Ascending aorta (tissue), 2 donors: ENCODE data around the gene MED28. TPM values are rescaled to one million over a fixed set of nuclear protein-coding genes. Genes with fewer than 3 reads are reported as not detected.

Experiments
- DNase-seq, 2 donors: peaks; one replicate each; pipeline ENCODE4 v3.0.0-alpha.2; 2019; ENCODE audit warnings: low spot score in 2 of 2
- H3K27ac ChIP-seq, 2 donors: fragments of 200-600 bp; sonication (generic); one replicate each; pipeline ENCODE4 v1.5.1; 2016 to 2017; ENCODE audit warnings: mild to moderate bottlenecking in 1 of 2
- H3K27me3 ChIP-seq: fragments of 200-600 bp; sonication (generic); one replicate; pipeline ENCODE4 v1.5.1; 2017
- H3K36me3 ChIP-seq, 2 donors: fragments of 200-600 bp; sonication (generic); one replicate each; pipeline ENCODE4 v1.5.1; 2016
- H3K4me1 ChIP-seq, 2 donors: fragments of 200-600 bp; sonication (generic); one replicate each; pipeline ENCODE4 v1.5.1; 2016 to 2017; ENCODE audit warnings: mild to moderate bottlenecking in 1 of 2
- H3K4me3 ChIP-seq, 2 donors: fragments of 200-600 bp; sonication (generic); one replicate each; pipeline ENCODE4 v1.5.1; 2016 to 2017; ENCODE audit warnings: mild to moderate bottlenecking in 1 of 2
- H3K9me3 ChIP-seq, 2 donors: fragments of 200-600 bp; sonication (generic); one replicate each; pipeline ENCODE4 v1.5.1; 2016
- intact Hi-C: fragments of 100-400 bp; cut with DNase I; formaldehyde crosslinking; loops from one replicate; pipeline ENCODE4 v1.15.1; 2023
- total RNA-seq: library from RNA; depleted of rRNA; stranded (reverse); fragments of >200 nt; gene quantifications from one replicate; pipeline ENCODE4 v1.1.0, GENCODE V29; 2016
- TF ChIP-seq, protein P1 (sequence below), 3 experiments: fragments of 200-600 bp in 2 of 3; fragments of 450-650 bp in 1 of 3; sonication (generic) in 2 of 3; IDR thresholded peaks; one replicate each; pipeline ENCODE4 v1.5.1; 2016 to 2019; ENCODE audit warnings: antibody characterized with exemption in 3 of 3, mild to moderate bottlenecking in 1 of 3, moderate library complexity in 1 of 3

Gene MED28
- total RNA-seq, 1 donor from 2014 or later: 6.2 TPM

DNA sequence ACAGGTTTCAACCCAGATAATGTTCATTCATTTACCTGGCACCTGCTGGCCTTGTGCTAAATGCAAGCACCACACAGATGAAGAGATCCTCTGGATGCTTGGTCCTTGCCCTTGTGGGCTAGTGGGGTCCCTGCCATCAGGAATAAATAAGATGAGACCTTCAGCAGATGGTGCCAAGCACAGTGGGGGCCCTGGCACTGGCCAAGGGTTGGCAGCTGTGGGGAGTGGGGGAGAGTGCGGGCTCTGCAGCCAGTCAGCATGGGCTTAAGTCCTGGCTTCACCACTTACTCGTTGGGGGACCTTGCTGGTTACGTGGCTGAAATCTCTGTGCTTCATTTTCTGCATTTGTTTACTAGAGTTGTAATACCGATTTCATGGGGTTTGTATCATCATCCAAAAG, 30.5 kb upstream of the MED28 start:
- no peak overlapping the region for H3K27ac ChIP-seq
- TF ChIP-seq, protein P1, sequence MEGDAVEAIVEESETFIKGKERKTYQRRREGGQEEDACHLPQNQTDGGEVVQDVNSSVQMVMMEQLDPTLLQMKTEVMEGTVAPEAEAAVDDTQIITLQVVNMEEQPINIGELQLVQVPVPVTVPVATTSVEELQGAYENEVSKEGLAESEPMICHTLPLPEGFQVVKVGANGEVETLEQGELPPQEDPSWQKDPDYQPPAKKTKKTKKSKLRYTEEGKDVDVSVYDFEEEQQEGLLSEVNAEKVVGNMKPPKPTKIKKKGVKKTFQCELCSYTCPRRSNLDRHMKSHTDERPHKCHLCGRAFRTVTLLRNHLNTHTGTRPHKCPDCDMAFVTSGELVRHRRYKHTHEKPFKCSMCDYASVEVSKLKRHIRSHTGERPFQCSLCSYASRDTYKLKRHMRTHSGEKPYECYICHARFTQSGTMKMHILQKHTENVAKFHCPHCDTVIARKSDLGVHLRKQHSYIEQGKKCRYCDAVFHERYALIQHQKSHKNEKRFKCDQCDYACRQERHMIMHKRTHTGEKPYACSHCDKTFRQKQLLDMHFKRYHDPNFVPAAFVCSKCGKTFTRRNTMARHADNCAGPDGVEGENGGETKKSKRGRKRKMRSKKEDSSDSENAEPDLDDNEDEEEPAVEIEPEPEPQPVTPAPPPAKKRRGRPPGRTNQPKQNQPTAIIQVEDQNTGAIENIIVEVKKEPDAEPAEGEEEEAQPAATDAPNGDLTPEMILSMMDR (IDR thresholded peaks at IDR 0.05): no peak
- DNase-seq: no peak
- no peaks in the 10 kb centered on the region for H3K9me3 ChIP-seq
- no peak overlapping the region for H3K4me3 ChIP-seq
- H3K36me3 ChIP-seq: peaks cover 68 to 74% of the 10 kb centered on the region in 2 donors
- no peaks in the 10 kb centered on the region for H3K27me3 ChIP-seq
- intact Hi-C loops: no loop called here
- peaks cover 2 to 4% of the 10 kb centered on the region in 2 donors for H3K4me1 ChIP-seq

- Histone ChIP-seq H3K36me3 (peaks cover 75 to 81% of the 10 kb centered on the region in 2 donors), H3K27me3 (no peaks in the 10 kb centered on the region), H3K9me3 (no peaks in the 10 kb centered on the region), H3K27ac (no peak overlapping the region), H3K4me1 (no peaks in the 10 kb centered on the region), H3K4me3 (no peak overlapping the region)
- DNase-seq: no peak
- intact Hi-C loops: no loop called here
- TF ChIP-seq, protein P1 (IDR thresholded peaks at IDR 0.05): no peak
Observed at GRCh38 chr4:17584521-17585213, 29.8 kb upstream of the MED28 start.

DNA sequence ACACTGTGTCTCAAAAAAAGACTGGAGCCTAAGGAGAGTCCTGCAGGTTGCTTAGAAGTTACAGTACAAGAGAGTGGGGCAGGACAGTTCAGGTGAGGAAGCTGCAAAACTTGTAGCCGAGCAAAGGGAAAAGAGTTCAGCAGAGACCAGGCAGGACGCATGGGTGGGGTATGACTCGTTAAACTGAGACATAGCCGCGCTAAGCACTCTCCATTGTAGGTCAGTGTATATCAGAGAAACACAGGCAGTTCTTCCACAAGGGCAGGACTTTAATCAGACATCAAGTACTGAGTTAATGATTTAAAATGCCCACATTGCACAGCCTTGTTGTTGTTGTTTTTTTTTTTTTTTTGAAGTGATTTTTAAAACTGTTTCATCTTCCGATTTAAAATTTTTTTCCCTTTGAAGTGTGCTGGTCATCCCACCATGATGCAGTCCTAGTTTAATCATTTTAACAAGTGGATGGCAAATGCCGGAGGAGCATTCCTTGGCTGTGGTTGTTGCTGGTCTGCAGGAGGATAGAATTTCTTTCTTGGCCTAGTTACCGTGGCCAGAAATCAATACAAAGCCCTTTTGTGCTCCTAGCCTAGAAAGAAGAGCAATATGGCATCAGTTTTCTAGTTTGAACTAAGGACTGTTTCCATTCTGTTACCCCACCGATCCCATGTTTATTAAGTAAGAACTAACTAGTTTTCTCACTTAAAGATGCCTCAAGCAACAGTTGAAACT, 27.2 kb upstream of the MED28 start:
- intact Hi-C loops: no loop called here
- no peak for DNase-seq
- Histone ChIP-seq H3K4me3 (no peak overlapping the region), H3K27ac (no peak overlapping the region), H3K27me3 (no peaks in the 10 kb centered on the region), H3K4me1 (no peaks in the 10 kb centered on the region), H3K9me3 (no peaks in the 10 kb centered on the region), H3K36me3 (peaks cover 81 to 89% of the 10 kb centered on the region in 2 donors)
- TF ChIP-seq, protein P1 (IDR thresholded peaks at IDR 0.05): no peak

- no peaks in the 10 kb centered on the region for H3K4me1 ChIP-seq
- H3K36me3 ChIP-seq: peaks cover 63 to 75% of the 10 kb centered on the region in 2 donors
- no peak overlapping the region for H3K4me3 ChIP-seq
- DNase-seq: no peak
- no peak overlapping the region for H3K27ac ChIP-seq
- TF ChIP-seq, protein P1 (IDR thresholded peaks at IDR 0.05): no peak
- H3K27me3 ChIP-seq: no peaks in the 10 kb centered on the region
- H3K9me3 ChIP-seq: no peaks in the 10 kb centered on the region
- intact Hi-C loops: no loop called here
Observed at GRCh38 chr4:17589355-17589754, 25.1 kb upstream of the MED28 start.

DNA sequence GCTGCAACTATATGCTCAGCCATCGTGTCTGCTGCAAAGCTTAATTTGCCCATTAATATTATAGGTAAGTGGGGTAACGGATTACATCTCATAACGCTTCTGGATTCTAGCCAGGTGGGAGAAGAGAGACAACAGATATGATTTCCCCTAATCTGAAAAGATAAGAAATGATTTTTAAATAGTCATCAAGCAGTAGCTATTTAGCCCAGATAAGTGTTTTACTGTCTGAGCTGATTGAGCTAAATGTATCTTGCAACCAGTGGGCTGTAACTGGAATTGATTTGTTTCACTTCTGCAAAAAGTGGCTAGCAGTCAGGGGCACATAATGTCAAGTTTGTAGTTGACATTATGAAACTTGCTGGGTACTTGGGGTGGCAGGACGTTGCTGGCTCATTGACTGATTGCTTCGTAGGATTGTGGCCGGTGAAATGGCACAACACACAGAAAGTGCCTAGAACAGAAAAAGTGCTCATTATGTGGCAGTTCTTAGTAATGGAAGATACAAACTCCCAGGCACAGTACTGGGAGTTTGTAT, 18.9 kb upstream of the MED28 start:
- no peaks in the 10 kb centered on the region for H3K4me1 ChIP-seq
- H3K4me3 ChIP-seq: no peak overlapping the region
- TF ChIP-seq, protein P1 (IDR thresholded peaks at IDR 0.05): no peak
- no peaks in the 10 kb centered on the region for H3K27me3 ChIP-seq
- no peak overlapping the region for H3K27ac ChIP-seq
- no peak for DNase-seq
- peaks cover 43 to 78% of the 10 kb centered on the region in 2 donors for H3K36me3 ChIP-seq
- H3K9me3 ChIP-seq: no peaks in the 10 kb centered on the region
- intact Hi-C loops: no loop called here
